ENCODE measurements around the gene PDE8A.

DNA sequence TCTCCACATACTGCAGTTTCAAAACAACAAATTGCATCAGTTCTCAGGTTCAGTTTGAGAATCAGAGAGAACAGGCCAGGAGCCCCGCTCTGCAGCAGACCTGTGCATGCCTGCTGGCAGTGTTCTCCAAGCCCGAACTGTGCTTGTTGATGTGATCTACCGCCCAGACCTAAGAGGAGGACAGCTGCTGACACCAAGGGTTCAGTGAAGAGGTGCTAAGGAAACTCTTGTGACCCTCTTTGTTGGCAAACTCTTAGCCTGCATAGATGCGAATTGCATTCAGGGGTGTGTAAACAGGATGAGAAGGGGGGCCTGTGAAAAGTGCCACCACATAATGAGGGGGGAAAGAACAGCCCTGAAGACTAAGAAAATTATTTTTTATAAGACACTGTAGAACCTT, 89.8 kb downstream of the PDE8A start:
- TF ChIP-seq, protein P1, sequence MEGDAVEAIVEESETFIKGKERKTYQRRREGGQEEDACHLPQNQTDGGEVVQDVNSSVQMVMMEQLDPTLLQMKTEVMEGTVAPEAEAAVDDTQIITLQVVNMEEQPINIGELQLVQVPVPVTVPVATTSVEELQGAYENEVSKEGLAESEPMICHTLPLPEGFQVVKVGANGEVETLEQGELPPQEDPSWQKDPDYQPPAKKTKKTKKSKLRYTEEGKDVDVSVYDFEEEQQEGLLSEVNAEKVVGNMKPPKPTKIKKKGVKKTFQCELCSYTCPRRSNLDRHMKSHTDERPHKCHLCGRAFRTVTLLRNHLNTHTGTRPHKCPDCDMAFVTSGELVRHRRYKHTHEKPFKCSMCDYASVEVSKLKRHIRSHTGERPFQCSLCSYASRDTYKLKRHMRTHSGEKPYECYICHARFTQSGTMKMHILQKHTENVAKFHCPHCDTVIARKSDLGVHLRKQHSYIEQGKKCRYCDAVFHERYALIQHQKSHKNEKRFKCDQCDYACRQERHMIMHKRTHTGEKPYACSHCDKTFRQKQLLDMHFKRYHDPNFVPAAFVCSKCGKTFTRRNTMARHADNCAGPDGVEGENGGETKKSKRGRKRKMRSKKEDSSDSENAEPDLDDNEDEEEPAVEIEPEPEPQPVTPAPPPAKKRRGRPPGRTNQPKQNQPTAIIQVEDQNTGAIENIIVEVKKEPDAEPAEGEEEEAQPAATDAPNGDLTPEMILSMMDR (IDR thresholded peaks at IDR 0.05; ENCODE audit: low read depth, low read length, missing input control): no peak
- TF ChIP-seq TAF1 (conservative IDR thresholded peaks at IDR 0.05): no peak
- no peak for TF ChIP-seq FOXA2 (IDR thresholded peaks at IDR 0.05)
- no peak for TF ChIP-seq GABPA (IDR thresholded peaks at IDR 0.05 in 1 of 2, conservative IDR thresholded peaks at IDR 0.05 in 1 of 2)
- TF ChIP-seq, protein P2, sequence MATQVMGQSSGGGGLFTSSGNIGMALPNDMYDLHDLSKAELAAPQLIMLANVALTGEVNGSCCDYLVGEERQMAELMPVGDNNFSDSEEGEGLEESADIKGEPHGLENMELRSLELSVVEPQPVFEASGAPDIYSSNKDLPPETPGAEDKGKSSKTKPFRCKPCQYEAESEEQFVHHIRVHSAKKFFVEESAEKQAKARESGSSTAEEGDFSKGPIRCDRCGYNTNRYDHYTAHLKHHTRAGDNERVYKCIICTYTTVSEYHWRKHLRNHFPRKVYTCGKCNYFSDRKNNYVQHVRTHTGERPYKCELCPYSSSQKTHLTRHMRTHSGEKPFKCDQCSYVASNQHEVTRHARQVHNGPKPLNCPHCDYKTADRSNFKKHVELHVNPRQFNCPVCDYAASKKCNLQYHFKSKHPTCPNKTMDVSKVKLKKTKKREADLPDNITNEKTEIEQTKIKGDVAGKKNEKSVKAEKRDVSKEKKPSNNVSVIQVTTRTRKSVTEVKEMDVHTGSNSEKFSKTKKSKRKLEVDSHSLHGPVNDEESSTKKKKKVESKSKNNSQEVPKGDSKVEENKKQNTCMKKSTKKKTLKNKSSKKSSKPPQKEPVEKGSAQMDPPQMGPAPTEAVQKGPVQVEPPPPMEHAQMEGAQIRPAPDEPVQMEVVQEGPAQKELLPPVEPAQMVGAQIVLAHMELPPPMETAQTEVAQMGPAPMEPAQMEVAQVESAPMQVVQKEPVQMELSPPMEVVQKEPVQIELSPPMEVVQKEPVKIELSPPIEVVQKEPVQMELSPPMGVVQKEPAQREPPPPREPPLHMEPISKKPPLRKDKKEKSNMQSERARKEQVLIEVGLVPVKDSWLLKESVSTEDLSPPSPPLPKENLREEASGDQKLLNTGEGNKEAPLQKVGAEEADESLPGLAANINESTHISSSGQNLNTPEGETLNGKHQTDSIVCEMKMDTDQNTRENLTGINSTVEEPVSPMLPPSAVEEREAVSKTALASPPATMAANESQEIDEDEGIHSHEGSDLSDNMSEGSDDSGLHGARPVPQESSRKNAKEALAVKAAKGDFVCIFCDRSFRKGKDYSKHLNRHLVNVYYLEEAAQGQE (IDR thresholded peaks at IDR 0.05): no peak
- TF ChIP-seq, protein P3, sequence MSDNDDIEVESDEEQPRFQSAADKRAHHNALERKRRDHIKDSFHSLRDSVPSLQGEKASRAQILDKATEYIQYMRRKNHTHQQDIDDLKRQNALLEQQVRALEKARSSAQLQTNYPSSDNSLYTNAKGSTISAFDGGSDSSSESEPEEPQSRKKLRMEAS (IDR thresholded peaks at IDR 0.05): no peak
- TF ChIP-seq YY1 (IDR thresholded peaks at IDR 0.05): no peak
- no peak for TF ChIP-seq RAD21 (IDR thresholded peaks at IDR 0.05)
- TF ChIP-seq, protein P4, sequence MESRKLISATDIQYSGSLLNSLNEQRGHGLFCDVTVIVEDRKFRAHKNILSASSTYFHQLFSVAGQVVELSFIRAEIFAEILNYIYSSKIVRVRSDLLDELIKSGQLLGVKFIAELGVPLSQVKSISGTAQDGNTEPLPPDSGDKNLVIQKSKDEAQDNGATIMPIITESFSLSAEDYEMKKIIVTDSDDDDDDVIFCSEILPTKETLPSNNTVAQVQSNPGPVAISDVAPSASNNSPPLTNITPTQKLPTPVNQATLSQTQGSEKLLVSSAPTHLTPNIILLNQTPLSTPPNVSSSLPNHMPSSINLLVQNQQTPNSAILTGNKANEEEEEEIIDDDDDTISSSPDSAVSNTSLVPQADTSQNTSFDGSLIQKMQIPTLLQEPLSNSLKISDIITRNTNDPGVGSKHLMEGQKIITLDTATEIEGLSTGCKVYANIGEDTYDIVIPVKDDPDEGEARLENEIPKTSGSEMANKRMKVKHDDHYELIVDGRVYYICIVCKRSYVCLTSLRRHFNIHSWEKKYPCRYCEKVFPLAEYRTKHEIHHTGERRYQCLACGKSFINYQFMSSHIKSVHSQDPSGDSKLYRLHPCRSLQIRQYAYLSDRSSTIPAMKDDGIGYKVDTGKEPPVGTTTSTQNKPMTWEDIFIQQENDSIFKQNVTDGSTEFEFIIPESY (IDR thresholded peaks at IDR 0.05): no peak
- TF ChIP-seq NR2F2 (IDR thresholded peaks at IDR 0.05): no peak
- TF ChIP-seq, protein P5, sequence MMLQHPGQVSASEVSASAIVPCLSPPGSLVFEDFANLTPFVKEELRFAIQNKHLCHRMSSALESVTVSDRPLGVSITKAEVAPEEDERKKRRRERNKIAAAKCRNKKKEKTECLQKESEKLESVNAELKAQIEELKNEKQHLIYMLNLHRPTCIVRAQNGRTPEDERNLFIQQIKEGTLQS (IDR thresholded peaks at IDR 0.05): no peak
- no peak for TF ChIP-seq EGR1 (IDR thresholded peaks at IDR 0.05; ENCODE audit: low read depth in 2 of 2)
- no peak for TF ChIP-seq RXRA (IDR thresholded peaks at IDR 0.05)
